Mammary epithelial cell (primary cell): ENCODE results near the gene CCT8L2.
"Not testable (repeated sequence)": the region's sequence is repeated elsewhere in the genome, so short reads cannot be mapped to it uniquely, and the experiment has no call there.

Experiments used
- EZH2 ChIP-seq: IDR thresholded peaks from 2 replicates; pipeline ENCODE4 v1.6.1; 2012; ENCODE audit warnings: low read length, inconsistent platforms, borderline replicate concordance
- TF ChIP-seq, protein P1 (sequence below), 2 donors: IDR thresholded peaks in 1 of 2; conservative IDR thresholded peaks in 1 of 2; 2 replicates each; pipeline ENCODE4 v1.5.1; 2011 to 2012; ENCODE audit warnings: inconsistent platforms in 2 of 2, low read length in 2 of 2, mild to moderate bottlenecking in 2 of 2, control low read depth in 1 of 2, low read depth in 1 of 2; ENCODE audit not compliant: insufficient read depth in 1 of 2; ENCODE audit errors: extremely low read depth in 1 of 2

GRCh38 chr22:16580872-16581271 lies 11.7 kb downstream of the CCT8L2 start:
- TF ChIP-seq, protein P1, sequence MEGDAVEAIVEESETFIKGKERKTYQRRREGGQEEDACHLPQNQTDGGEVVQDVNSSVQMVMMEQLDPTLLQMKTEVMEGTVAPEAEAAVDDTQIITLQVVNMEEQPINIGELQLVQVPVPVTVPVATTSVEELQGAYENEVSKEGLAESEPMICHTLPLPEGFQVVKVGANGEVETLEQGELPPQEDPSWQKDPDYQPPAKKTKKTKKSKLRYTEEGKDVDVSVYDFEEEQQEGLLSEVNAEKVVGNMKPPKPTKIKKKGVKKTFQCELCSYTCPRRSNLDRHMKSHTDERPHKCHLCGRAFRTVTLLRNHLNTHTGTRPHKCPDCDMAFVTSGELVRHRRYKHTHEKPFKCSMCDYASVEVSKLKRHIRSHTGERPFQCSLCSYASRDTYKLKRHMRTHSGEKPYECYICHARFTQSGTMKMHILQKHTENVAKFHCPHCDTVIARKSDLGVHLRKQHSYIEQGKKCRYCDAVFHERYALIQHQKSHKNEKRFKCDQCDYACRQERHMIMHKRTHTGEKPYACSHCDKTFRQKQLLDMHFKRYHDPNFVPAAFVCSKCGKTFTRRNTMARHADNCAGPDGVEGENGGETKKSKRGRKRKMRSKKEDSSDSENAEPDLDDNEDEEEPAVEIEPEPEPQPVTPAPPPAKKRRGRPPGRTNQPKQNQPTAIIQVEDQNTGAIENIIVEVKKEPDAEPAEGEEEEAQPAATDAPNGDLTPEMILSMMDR (conservative IDR thresholded peaks at IDR 0.05 in 1 of 2, IDR thresholded peaks at IDR 0.05 in 1 of 2; ENCODE audit: extremely low read depth in 1 of 2, insufficient read depth in 1 of 2, low read depth in 1 of 2, low read length in 2 of 2), result not testable (repeated sequence)
- TF ChIP-seq EZH2, result not testable (repeated sequence)
